Measurements from ENCODE around the gene IFIH1.

The IFIH1 gene

GRCh38 chr2:162256591-162256991 is 61.9 kb downstream of the IFIH1 start:
- DNase-seq: no peak

GRCh38 chr2:162254236-162254871 is 64.1 kb downstream of the IFIH1 start:
- no peak for DNase-seq

GRCh38 chr2:162253435-162253834 is 65.0 kb downstream of the IFIH1 start:
- no peak for DNase-seq

GRCh38 chr2:162252153-162252552 is 66.3 kb downstream of the IFIH1 start:
- DNase-seq: no peak

GRCh38 chr2:162245781-162246180 is 72.7 kb downstream of the IFIH1 start:
- no peak for DNase-seq

GRCh38 chr2:162245061-162245460 is 73.4 kb downstream of the IFIH1 start:
- no peak for DNase-seq

- no peak for DNase-seq
These were observed 73.9 kb downstream of the IFIH1 start for GRCh38 chr2:162244541-162245031.

- DNase-seq: no peak
These were observed 74.8 kb downstream of the IFIH1 start for GRCh38 chr2:162243715-162244114.

- DNase-seq: no peak
These were observed 75.2 kb downstream of the IFIH1 start, which contains the start of gene FAP for GRCh38 chr2:162243294-162243693. Gene FAP (minus strand): TSS chr2:162243445. CDS start chr2:162243327, 118 bp downstream.

- DNase-seq: no peak
These were observed 75.8 kb downstream of the IFIH1 start for GRCh38 chr2:162242586-162243280.

GRCh38 chr2:162241571-162241970 is 76.9 kb downstream of the IFIH1 start:
- no peak for DNase-seq

- DNase-seq: no peak
These were observed 83.6 kb downstream of the IFIH1 start for GRCh38 chr2:162234620-162235462.

GRCh38 chr2:162233197-162233596 is 85.3 kb downstream of the IFIH1 start:
- no peak for DNase-seq

GRCh38 chr2:162232671-162233070 is 85.8 kb downstream of the IFIH1 start:
- no peak for DNase-seq

GRCh38 chr2:162232027-162232426 is 86.5 kb downstream of the IFIH1 start:
- no peak for DNase-seq

- no peak for DNase-seq
These were observed 87.7 kb downstream of the IFIH1 start for GRCh38 chr2:162230761-162231160.

- no peak for DNase-seq
These were observed 91.6 kb downstream of the IFIH1 start for GRCh38 chr2:162226836-162227235.

GRCh38 chr2:162221064-162221463 is 97.4 kb downstream of the IFIH1 start:
- peak; percentile 35 to 39 for DNase-seq

- DNase-seq: no peak
These were observed 98.1 kb downstream of the IFIH1 start for GRCh38 chr2:162220368-162220767.

GRCh38 chr2:162219426-162219825 is 99.1 kb downstream of the IFIH1 start:
- no peak for DNase-seq

- no peak for DNase-seq
These were observed 100.9 kb downstream of the IFIH1 start for GRCh38 chr2:162217598-162217997.

Measured in bone marrow (tissue), 2 donors.